GM19240 (cell line): ENCODE measurements around the gene RETREG1.
"Not testable (repeated sequence)": the region's sequence is repeated elsewhere in the genome, so short reads cannot be mapped to it uniquely, and the experiment has no call there.

Experiments used
- DNase-seq: peaks from one replicate; pipeline ENCODE4 v3.0.0; 2011; ENCODE audit warnings: low spot score; ENCODE audit not compliant: insufficient read length

RETREG1 gene

DNA sequence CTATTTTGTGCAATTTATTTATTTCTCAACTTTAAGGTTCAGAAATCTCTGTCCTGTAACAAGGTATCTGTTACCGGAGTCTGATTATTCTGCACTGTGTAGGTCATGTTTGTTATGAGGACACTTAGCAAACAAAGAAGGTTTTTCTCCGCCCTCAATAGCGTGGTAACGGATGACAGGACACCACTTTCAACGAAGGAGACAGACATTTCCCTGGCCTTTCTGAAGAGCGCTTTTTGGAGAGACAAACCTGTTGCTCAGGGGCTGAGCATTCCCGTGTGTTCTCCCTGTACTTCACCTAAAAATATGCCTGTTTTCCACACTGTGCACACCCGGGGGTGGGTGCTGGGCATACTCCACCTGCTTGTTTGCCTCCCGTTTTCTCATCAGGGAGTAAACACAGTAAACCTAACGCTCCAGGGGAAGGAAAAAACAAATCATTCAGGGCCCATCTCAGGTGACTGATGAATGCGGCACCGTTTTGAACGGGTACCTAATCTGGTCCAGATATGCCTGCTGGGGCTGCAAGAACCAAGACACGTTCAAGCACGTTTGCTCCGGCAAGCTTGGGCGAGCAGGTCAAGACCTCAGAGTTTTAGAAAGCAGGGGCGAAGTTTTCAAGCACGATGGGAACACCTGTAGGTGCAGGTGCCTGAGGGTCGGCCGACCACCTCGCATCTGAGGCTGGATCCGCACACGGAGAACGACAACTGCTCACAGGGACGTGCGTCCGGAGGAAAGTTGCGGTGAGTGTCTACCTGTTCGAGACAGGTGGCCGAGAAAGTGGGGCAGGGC lies 859 bp downstream of the RETREG1 start:
- no peak for DNase-seq

DNA sequence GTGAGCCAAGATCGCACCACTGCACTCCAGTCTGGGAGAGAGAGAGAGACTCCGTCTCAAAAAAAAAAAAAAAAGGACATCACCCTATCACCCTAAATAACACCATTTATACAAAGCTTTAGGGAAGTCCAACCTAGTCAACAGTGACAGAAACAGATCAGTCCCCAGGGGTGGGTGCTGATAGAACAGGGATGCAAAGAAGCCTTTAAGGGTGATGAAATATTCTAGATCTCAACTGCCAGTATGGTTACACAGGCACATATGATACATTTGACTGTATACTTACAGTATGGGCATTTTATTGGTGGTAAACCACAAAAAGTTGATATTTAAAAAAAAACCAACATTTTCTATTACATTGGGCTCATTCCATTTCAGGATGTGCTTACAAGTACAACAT lies 4.8 kb downstream of the RETREG1 start:
- no peak for DNase-seq

DNA sequence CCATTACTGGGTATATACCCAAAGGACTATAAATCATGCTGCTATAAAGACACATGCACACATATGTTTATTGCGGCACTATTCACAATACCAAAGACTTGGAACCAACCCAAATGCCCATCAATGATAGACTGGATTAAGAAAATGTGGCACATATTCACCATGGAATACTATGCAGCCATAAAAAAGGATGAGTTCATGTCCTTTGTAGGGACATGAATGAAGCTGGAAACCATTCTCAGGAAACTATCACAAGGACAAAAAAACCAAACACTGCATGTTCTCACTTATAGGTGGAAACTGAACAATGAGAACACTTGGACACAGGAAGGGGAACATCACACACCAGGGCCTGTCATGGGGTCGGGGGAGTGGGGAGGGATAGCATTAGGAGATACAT lies 5.9 kb downstream of the RETREG1 start:
- not testable (repeated sequence) for DNase-seq

DNA sequence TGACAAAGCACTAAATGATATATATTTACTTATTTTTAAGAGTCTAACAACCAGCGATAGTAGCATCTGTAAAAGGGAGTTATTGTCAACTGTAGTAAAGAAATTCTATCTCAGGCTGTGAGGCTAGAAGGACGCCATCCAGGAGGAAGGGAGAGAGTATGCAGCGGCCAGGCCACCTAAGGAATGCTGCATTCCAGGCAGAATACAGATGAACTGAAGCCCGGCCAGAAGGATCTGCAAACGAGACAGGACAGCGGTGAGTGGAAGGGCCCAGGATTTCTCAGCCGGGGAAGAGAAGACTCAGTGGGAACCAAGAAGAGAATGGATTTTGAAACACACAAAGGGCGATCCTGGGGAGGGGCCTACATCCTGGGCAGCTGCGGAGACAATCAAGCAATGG lies 7.4 kb downstream of the RETREG1 start:
- DNase-seq, result no peak

DNA sequence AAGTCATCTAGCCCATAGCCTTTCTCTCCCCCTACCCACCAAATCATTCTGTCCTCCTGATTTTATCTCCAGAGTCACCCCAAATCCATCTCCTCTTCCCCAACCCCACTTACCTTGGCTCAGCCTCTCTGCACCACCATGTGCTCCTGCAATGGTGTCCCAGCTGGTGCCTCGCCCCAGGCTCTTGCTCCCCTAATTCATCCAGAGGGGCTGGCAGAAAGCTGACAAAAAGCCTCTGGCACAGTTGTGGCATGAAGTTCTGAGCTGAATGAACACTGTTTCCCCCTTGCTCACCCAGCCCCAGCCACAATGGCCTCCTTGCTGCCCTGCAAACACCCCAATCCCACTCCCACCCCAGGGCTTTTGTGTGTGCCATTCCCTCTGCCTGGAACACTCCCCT lies 10.2 kb downstream of the RETREG1 start:
- no peak for DNase-seq

DNA sequence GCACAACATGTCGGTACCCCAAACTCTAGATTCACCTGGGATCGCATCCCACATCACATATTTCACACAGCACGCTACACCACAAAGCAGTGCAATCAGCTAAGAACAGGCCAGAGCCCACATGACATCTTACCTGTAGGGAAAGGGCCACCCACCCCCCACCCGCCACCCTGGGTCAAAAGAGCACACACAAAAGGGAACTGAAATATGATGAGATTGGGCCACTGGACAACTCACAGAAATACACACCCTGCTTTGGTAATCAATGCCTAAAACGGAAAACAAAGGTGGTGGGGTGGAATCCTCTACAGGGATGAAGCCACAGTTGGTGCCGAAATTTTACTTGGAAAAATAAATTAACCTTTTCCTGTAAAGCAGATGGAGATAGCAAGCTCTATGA lies 13.1 kb downstream of the RETREG1 start:
- DNase-seq, result no peak

DNA sequence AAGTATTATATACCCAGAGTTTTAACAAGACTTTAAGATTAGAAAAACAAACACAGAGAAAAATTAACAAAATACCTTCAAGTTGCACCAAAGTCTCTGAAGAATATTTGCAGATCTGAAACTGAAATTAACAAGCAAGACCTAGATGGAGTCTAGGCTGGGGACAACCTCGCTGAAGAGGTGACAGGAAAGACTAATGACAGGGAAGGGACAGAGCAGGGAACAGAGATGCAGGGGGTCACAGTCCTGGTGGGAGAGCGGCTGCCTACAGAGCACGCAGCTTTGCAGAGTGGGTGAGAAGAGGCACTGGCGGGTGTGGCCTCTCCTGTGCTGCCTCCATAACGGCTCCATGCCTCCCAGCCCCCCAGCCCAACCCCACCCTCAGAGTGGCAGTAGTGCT lies 13.5 kb downstream of the RETREG1 start:
- DNase-seq, result no peak

DNA sequence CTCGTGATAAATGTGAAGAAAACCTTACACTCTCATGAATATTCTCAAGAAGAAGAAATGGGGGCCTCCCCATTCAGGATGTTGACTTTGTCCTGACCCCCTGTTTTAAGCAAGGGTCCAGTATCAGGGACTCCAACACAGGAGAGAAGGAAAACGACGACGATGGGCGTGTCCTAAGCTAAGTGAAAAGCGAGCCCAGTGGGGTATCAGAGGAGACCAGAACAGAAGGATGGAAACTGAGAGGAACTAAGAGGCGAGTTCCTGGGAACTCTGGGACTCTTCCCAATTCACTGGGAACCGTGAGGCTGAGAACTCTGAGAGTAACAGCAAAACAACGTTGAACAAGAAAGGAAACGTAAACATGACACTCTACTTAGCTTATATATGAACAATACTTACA lies 14.6 kb downstream of the RETREG1 start:
- DNase-seq, result no peak

DNA sequence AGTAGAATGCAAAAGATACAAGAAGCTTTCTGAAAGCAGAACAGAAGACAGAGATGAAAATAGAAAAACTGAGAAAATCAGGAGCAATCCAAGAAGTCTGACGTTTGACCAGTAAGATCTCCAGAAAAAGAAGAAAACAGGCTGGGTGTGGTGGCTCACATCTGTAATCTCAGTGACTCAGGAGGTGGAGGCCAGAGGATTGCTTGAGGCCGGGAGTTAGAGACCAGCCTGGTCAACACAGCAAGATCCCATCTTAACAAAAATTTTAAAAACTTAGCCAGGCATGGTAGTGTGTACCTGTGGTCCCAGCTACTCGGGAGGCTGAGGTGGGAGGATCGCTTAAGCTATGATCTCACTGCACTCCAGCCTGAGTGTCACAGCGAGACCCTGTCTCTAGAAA lies 15.9 kb downstream of the RETREG1 start:
- no peak for DNase-seq

DNA sequence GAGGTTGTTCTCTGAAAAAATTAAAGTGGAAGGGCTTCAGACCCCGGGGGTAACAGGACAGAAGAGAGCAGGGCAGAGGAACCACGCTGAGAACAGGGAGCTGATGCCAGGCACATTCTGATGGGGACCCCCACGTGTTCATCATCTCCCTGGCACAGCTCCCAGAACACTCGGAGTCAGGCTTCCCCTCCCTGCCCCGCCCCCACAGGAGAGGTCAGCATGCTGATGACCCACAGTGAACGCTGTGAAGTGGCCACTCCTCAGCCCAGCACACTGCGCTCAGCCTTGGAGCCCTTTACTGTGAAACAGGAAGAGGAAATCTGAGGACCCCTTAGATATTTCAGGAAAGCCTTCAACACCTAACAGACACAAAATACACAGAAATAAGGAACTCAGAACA lies 16.4 kb downstream of the RETREG1 start:
- no peak for DNase-seq

DNA sequence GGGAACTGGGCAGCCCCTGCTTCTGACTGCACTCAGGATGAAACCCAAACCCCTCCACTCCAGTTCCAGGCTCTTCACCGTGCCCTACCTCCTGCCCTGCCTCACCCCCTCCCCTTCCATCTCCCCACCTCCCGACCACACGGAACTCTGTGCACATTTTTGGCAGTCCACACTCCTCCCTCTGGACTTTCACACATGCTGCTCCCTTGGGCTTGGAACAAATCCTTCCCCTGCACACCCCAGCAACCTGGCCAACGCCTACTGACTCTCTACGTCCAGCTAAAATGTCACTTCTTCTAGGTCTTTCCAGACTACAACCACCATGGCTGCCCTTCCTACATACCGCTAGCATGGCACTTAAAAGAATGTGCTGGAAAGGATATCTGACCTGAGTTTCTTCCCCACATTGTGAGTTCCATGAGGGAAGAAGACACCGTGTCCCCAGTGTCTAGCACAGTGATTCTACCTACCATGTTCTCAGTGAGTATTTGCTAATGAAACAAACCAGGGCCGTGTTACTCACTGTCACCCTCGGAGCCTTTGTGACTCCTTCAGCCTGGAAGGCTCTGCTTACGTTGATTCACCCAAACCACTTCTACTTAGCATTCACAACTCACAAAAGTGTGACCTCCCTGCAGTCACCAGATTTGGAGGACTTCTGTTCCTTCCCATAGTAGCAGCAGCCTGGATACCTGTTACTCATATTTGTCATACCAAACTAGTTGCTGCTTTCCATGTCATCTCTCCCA lies 18.7 kb downstream of the RETREG1 start:
- no peak for DNase-seq

DNA sequence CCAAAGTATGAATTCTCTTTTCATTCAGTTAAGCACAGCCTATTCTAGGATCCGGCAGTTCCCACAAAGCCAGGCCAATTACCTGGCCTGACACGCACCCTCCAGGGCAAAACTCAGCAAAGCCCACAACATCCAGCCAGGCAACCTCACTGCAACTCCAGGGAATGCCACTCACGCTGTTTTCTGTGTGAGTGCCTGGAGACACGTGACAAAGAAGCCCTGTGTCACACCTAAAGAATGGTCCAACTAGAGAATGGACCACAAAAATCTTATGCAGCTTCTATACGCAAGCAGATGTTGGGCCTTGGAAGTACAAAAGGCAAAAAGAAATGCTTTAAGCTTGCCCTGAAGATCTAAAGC lies 20.2 kb downstream of the RETREG1 start:
- no peak for DNase-seq

DNA sequence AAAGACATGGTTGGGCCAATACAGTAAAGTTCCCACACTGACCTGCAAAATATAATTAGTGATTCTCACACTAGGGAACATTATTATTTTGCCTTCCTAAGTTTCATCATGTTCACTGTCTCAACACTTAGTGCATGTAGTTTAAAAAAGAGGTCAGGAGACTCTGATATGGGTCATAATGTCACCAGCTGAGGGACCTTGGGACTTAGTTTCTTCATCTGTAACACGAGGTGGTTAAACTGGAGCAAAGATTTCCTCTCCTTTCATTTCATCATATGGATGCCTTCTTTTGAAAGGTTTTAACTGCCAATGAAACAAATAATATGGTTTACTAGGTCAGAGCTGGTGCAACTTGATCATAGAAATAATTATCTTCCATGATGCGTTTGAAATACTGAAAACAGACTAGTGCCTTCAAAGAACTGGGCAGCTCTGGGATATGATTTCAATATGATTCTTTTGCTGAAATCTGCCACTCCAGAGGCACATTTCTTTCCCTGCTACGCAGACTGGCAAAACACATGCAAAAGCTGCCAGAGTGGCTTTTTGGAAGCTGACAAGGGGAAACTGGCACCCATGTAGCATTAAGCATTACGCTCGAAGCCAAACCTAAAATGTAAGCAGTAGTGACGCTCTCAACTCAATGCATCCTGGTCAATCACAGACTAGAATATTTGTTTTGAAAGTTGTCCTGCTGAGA lies 20.8 kb downstream of the RETREG1 start:
- DNase-seq, result no peak

DNA sequence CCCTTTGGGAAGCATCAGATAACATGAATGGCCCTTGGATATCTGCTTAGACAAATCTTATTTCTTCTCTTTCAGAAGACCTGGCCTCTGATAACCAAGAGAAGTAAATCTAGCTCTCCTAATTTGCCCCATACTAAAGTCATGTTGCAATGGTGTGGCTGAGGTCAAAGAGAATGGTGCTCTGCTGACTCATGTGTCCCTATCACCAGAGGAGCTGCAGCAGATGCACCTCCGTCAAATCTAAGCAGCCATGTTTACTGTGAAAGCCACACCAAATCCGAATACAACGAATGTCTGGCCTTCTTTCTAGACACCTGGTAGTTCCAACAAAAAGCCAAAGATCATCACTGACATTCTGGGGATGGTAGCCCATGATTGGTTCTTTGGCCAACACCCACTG lies 23.2 kb downstream of the RETREG1 start:
- no peak for DNase-seq

DNA sequence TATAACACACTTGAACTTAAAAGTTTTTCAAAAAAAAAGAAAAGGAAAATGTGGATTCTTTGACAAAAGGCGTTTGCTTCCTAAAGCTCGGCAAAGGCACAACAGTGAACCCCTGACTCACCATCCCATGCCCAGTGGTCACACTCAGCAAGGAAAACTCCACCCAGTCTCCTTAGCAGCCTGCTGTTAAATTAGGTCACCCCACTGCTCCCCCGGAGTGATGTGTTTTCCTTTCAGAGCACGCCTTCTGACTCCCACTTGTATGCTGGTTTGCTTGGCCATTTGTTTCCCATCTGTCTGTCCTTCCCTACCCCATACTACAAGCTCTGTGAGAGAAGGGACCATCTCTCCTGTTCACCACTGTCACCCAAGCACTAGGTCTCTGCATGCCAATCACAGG lies 23.8 kb downstream of the RETREG1 start:
- no peak for DNase-seq

DNA sequence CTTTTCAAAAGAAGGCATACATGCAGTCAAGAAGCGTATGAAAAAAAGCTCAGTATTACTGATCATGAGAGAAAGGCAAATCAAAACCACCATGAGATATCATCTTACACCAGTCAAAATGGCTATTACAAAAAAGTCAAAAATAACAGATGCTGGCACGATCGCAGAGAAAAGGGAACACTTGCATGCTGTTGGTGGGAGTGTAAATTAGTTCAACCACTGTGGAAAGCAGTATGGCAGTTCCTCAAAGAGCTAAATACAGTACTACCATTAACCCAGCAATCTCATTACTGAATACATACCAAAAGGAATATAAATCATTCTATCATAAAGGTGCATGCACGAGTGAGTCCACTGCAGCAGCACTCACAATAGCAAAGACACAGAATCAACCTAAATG lies 24.5 kb downstream of the RETREG1 start:
- no peak for DNase-seq

DNA sequence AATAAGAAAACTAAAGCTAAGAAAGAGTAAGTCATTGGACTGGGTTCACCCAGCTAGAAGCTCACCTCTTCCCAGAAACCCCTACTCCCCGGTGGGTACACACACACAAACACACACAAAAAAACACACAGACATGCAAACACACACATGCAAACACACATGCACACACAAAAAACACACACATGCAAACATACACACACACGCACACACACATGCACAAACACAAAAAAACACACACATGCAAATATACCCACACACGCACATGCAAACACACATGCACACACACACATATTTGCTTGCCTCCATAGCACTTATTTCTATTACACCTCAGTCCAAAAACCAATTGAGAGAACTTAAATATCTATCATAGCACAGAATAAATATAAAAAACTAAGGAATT lies 26.1 kb downstream of the RETREG1 start:
- no peak for DNase-seq

DNA sequence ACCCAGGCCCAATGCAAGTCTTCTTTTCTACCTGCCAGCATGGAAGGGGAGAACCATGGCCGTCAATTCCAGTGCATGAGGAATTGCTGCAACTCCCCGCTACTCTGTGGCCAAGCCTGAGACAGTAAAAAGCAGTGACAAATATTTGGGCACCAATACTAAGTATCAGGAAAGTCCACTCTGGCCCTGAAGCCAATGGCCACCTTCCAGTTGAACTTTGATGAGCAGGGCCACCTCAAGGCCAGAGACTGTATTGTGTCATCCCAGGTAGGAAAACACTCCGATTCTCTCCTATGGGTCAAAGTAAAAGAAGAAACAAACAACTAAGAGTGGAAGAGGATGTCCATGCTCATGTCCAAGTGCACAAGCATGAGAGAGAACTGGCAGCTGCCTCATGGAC lies 27.1 kb downstream of the RETREG1 start:
- DNase-seq, result no peak

DNA sequence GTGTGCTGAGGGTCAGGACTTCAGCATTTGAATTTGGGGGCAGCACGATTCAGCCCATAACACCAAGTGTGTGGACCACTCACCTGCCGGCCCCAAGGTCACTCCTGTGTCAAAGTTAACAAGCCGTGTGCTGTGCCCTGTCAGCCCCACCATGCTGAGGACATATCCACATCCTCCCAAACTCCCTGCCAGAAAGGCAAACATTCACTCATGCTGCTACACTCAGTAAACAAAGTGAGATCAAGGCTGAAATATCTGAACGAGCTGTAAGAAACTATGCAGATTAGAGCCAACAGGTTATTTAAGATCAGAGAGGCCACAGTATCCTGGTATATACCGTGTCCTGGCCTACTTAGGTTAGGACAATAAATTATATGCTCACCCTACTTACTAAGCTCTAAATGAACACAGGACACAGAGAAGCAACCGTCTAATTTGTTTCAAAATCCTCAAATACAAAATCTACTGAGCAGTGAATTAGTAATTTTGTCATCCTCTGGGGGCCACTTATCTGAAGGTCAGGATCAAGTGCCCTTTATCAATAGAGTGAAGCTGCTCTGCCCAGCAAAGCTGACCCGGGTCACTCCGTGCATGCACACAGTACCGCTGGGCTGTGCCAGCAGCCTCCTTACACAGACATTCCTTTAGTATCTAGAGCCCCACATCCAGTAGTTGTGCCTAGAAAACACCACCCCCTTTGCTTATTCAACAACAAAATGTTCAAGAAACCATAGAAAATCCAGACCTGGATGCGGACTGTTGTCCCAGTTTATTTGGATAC lies 28.2 kb downstream of the RETREG1 start:
- no peak for DNase-seq

DNA sequence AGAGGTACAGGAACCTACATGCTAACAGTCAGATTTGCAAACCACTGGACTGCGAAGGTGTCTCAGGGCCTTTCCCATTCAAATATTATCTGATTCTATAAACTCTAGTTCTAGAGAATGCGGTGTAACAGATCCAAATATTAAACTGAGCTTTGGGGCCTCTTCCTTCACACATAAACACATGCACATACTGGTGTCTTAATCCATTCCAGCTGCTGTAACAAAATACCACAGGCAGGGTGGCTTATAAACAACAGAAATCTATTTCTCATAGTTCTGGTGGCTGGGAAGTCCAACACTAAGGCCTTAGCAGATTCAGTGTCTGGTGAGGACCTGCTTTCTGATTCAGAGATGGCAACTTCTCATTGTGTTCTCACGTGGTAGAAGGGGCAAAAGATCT lies 30.2 kb downstream of the RETREG1 start:
- DNase-seq, result no peak

DNA sequence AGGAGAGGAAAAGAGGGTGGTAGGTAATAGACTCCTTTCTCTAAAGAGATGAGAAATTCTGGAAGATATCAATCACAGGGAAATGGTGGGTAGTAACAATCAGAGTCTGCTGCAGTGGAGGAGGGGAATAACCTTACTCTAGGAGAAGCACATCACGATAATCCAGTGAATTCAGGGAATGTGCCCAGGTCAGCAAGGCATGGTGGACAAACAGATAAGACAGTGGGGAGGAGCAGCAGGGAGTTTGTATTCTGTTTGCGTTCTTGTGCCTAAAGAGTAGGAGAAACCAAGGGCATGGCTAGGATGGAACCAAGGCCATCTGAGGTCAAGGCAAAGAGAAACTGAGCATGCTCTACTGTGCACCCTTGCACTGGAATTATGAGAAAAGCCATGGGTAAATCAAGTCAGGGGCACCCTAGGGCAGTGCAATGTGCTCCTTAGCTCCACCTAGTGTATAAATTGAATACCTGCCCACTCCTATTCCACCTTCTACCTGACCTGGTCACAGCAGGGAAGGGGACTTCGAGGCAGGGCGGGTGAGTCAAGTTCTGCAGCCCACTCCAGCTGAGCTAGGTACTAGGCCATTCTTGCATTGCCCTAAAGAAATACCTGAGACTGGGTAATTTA lies 31.6 kb downstream of the RETREG1 start:
- peak; percentile 13 for DNase-seq
